OCI-LY7 (cell line): ENCODE results near the gene FBRSL1.

ENCODE experiments used
- EZH2phosphoT487 ChIP-seq: fragments of 200-600 bp; sonication (generic); IDR thresholded peaks from 2 replicates; pipeline ENCODE4 v1.6.1; 2018; ENCODE audit warnings: low read depth, borderline replicate concordance, mild to moderate bottlenecking, mixed run types, antibody characterized with exemption, low read length, moderate library complexity, mixed read lengths
- TF ChIP-seq, protein P1 (sequence below): fragments of 200-600 bp; sonication (generic); conservative IDR thresholded peaks from 2 replicates; pipeline ENCODE4 v1.5.1; 2014; ENCODE audit warnings: mild to moderate bottlenecking, antibody characterized with exemption, low read length, moderate library complexity, mixed read lengths

DNA sequence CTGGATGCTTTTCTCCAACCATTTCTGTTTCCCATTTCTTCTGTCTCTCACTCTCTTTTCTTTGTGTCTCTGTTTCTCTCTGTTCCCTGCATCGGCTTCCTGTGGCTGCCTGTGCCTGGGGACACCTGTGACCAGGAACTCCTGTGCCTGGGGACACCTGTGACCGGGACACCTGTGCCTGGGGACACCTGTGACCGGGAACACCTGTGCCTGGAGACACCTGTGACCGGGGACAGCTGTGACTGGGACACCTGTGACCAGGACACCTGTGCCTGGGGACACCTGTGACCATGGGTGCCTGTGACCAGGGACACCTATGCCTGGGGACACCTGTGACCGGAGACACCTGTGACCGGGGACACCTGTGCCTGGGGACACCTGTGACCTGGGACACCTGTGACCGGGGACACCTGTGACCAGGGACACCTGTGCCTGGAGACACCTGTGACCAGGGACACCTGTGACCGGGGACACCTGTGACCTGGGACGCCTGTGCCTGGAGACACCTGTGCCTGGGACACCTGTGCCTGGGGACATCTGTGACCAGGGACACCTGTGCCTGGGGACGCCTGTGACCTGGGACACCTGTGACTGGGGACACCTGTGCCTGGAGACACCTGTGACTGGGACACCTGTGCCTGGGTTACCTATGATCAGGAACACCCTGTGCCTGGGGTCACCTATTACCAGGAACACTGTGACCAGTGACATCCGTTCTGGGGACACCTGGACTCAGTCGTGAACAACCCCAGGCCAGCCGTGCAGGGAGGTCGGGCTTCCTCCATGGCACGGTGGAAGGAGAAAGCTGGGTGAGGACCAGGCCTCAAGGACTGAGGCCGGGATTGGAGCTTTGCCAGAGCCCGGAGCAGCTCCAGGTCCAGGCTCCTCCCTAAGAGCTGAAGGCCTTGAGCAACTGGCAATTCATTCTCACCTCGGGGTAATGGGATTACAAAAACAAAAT, 23.4 kb upstream of the FBRSL1 start:
- TF ChIP-seq, protein P1, sequence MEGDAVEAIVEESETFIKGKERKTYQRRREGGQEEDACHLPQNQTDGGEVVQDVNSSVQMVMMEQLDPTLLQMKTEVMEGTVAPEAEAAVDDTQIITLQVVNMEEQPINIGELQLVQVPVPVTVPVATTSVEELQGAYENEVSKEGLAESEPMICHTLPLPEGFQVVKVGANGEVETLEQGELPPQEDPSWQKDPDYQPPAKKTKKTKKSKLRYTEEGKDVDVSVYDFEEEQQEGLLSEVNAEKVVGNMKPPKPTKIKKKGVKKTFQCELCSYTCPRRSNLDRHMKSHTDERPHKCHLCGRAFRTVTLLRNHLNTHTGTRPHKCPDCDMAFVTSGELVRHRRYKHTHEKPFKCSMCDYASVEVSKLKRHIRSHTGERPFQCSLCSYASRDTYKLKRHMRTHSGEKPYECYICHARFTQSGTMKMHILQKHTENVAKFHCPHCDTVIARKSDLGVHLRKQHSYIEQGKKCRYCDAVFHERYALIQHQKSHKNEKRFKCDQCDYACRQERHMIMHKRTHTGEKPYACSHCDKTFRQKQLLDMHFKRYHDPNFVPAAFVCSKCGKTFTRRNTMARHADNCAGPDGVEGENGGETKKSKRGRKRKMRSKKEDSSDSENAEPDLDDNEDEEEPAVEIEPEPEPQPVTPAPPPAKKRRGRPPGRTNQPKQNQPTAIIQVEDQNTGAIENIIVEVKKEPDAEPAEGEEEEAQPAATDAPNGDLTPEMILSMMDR, result no peak
- no peak for TF ChIP-seq EZH2phosphoT487
